A549 treated with Mapracorat at 1 μM for 4 hours (cell line): ENCODE data around the gene WWC2. TPM values are rescaled to one million over a fixed set of nuclear protein-coding genes. Genes with fewer than 3 reads are reported as not detected.

Experiments
- total RNA-seq: library from RNA; stranded (reverse); fragments of 200-300 nt; extraction: Qiagen RNA extraction; gene quantifications from 5 replicates; pipeline ENCODE4 v1.2.3, GENCODE V29; 2022

Gene WWC2
- total RNA-seq, result 12.3 to 18.5 TPM (median 16.5 TPM) in 5 replicates

GRCh38 chr4:183098723-183099536 lies at the start of gene WWC2:
Gene WWC2, plus strand, starts transcription at chr4:183099257. Its CDS starts 235 bp downstream, at chr4:183099492.

GRCh38 chr4:183320211-183321059 lies 221.4 kb downstream of the WWC2 start, which contains the start of gene CLDN22:
Gene CLDN22, minus strand, starts transcription at chr4:183320276. Its CDS starts 58 bp downstream, at chr4:183320218.

GRCh38 chr4:183322326-183322725 lies 223.3 kb downstream of the WWC2 start, which contains the start of gene CLDN24:
Gene CLDN24, minus strand, starts transcription at chr4:183322426. Its CDS starts 0 bp downstream, at chr4:183322426.

Other genes starting within 250 kb of the WWC2 start
- gene DCTD, start 181.9 kb upstream of the WWC2 start, total RNA-seq, result 73.1 to 80.4 TPM (median 74.1 TPM) in 5 replicates
- not detected in 5 replicates for gene CLDN22, start 221.0 kb downstream of the WWC2 start, total RNA-seq
- not detected in 5 replicates for gene CLDN24, start 223.2 kb downstream of the WWC2 start, total RNA-seq